Retinal pigment epithelial cell (primary cell): ENCODE measurements around the gene CCDC73.
"Not testable (repeated sequence)": the region's sequence is repeated elsewhere in the genome, so short reads cannot be mapped to it uniquely, and the experiment has no call there.

Source experiments
- DNase-seq: peaks from one replicate; pipeline ENCODE4 v3.0.0-alpha.2; 2010; ENCODE audit warnings: low read depth
- H3K4me3 ChIP-seq: 2 replicates; pipeline ENCODE4 v1.5.1; 2011; ENCODE audit warnings: mild to moderate bottlenecking, low read length, control low read depth, moderate library complexity
- TF ChIP-seq, protein P1 (sequence below): conservative IDR thresholded peaks from 2 replicates; pipeline ENCODE4 v1.5.1; 2011; ENCODE audit warnings: low read depth, low read length, control low read depth, inconsistent platforms

The CCDC73 gene

DNA sequence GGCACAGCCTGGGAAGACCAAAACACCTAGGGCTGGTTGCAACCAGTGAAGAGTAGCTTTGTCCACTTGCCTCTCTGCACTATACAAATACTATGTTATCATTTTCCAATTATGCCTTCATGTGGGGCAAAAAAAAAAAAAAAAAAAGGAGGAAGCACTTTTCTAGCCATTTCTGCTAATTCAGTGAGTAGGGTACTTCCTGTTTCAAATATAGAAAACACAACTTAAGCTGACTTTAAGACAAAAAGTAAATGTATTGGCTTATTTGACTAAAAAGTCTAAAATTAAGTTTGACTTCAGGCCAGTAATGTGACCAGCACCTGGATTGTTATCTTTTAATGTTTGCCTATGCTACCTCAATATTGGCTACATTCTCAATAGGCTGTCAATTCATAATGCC, 15.3 kb downstream of the CCDC73 start:
- no peak for DNase-seq

DNA sequence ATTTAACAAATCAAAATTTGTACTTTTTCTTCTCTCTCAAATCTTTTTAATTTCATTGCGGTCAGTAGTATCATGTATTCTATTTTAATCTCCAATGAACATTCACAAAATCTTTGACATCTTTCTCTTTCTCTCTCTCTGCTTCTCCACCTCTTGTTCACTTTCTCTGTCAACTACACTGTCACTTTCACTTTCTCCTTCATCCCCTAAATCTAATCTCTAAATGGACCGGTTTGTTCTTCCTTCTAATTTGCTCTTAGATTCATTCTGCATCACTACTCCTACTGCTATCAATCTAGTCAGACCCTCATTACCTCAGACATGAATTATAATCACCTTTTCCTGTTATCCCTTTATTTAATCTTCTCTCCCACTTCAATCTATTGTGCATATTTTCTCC, 18.6 kb downstream of the CCDC73 start:
- TF ChIP-seq, protein P1, sequence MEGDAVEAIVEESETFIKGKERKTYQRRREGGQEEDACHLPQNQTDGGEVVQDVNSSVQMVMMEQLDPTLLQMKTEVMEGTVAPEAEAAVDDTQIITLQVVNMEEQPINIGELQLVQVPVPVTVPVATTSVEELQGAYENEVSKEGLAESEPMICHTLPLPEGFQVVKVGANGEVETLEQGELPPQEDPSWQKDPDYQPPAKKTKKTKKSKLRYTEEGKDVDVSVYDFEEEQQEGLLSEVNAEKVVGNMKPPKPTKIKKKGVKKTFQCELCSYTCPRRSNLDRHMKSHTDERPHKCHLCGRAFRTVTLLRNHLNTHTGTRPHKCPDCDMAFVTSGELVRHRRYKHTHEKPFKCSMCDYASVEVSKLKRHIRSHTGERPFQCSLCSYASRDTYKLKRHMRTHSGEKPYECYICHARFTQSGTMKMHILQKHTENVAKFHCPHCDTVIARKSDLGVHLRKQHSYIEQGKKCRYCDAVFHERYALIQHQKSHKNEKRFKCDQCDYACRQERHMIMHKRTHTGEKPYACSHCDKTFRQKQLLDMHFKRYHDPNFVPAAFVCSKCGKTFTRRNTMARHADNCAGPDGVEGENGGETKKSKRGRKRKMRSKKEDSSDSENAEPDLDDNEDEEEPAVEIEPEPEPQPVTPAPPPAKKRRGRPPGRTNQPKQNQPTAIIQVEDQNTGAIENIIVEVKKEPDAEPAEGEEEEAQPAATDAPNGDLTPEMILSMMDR, result no peak
- no peak overlapping the region for H3K4me3 ChIP-seq
- no peak for DNase-seq

More for the DNA sequence above, 15.3 kb downstream of the CCDC73 start:
- TF ChIP-seq, protein P1, result no peak
- no peak overlapping the region for H3K4me3 ChIP-seq

DNA sequence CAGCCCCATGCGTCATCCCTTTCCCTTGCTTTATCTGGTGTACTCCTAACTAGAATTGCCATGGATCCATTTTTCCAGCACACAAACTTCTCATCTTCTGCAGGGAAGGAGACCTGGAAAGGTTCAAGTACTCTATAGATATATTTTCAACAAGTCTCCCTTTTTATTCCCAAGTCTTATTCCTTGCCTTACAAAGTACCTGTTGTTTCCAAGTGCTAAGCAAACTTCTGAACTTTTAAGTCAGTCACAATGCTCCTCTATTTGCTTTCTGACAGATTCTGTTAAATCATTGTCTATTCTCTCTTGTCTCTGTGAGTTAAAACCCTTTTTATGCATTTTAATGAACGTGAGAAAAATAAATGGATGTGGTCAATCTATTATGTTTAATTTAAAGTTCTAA, 20.4 kb downstream of the CCDC73 start:
- TF ChIP-seq, protein P1, result no peak
- H3K4me3 ChIP-seq, result no peak overlapping the region
- DNase-seq, result no peak

DNA sequence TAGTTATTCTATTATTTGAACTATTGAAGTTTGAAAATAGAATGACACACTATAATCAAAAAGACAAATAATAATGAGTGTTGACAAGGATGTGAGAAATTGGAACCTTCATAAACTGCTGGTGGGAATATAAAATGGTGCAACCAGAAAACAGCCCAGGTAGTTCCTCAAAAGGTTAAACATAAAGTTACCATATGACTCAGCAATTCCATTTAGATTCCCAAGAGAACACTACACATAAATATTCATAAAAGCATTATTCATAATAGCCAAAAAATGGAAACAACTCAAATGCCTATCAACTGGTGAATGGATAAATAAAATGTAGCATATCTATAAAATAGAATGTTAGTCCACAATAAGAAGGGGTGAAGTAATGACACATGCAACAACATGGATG, 21.7 kb downstream of the CCDC73 start:
- no peak for DNase-seq
- TF ChIP-seq, protein P1, result no peak
- no peak overlapping the region for H3K4me3 ChIP-seq

DNA sequence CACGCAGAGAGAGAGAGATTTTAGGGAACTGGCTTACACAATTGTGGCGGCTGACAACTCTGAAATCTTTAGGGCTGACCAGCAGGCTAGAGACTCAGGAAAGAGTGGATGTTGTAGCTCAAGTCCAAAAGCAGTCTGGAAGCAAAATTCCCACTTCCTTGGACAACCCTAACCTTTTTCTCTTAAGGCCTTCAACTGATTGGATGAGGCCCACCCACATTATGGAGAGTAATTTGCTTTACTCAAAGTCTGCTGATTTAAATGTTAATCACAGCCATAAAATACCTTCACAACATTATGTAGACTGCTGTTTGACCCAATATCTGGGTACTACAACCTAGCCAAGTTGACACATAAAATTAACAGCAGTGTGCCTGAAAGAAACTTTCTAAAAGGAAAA, 32.7 kb downstream of the CCDC73 start:
- not testable (repeated sequence) for H3K4me3 ChIP-seq, DNase-seq

DNA sequence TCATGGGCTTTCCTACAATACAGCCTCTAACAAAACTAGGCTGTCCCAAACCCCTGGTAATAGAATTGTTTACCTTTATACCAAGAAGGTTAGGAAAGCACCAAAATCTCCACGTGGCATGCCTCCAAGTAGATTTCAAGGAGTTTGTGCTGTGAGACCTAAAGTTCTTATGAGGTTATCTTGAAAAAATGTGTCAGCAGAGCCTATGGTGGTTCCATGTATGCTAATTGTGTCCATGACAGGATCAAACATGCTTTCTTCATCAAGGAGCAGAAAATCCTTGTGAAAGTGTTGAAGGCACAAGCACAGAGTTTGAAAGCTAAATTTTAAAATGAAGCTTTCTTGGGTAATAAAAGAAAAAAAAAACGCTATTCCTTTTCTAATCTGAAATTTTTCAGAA, 36.2 kb downstream of the CCDC73 start:
- DNase-seq, result no peak
- H3K4me3 ChIP-seq, result no peak overlapping the region
- TF ChIP-seq, protein P1, result no peak

DNA sequence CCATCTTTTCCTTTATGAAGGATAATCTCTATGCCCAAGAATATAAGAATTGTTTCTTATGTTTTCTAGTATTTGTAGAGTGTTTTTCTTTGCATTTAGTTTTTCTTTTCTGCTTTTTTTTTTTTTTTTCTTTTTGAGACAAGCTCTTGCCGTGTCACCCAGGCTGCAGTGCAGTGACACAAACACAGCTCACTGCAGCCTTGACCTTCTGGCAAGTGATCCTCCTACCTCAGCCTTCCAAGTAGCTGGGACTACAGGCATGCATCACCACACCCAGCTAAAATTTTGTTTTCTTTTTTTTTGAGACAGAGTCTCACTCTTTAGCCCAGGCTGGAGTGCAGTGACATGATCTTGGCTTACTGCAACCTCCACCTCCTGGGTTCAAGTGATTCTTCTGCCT, 41.3 kb downstream of the CCDC73 start:
- H3K4me3 ChIP-seq, DNase-seq: not testable (repeated sequence)

DNA sequence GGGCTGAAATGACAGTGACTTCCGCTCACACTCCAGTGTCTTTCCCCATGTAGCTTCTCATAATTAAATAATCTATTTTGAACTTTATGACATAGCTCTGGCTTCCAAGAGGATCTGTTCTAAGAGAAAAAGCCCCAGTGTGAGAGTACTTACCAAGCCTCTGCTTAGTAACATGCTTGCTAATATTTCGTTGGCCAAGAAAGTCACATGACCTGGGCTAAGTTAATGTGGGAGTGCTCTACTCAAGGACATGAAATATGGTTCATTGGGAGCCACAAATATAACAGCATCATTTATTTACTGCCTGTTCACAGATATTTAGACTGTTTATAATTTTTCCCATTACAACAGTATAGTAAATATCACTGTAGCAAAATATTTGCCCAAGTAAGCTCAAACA, 42.5 kb downstream of the CCDC73 start:
- DNase-seq, result no peak
- TF ChIP-seq, protein P1, result no peak
- no peak overlapping the region for H3K4me3 ChIP-seq
